Measurements from ENCODE around the gene IGF2R.
"Not testable (repeated sequence)": the region's sequence is repeated elsewhere in the genome, so short reads cannot be mapped to it uniquely, and the experiment has no call there.

The IGF2R gene

GRCh38 chr6:160124007-160124406 lies 155.1 kb downstream of the IGF2R start:
- DNase-seq (ENCODE audit: low read depth) = no peak

GRCh38 chr6:160124605-160125004 lies 155.7 kb downstream of the IGF2R start:
- DNase-seq (ENCODE audit: low read depth) = no peak

DNA sequence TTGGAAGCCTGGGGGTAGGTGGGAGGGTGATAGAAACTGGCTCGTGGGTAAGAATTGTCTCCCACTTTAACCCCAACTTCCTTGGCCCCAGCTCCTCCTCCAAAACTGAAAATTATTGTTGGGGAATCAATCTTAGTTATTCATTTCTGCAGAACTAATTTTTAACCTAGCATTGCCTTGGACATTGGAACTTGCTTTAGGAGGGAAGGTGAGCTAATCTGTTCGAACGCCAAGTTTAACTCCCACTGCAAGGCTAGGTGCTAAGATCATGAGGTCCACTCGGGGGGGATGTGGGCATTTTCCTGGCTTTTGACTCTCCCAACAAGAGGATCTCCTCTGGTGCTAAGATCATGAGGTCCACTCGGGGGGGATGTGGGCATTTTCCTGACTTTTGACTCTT lies 156.2 kb downstream of the IGF2R start:
- DNase-seq (ENCODE audit: low read depth) = not testable (repeated sequence)

- no peak for DNase-seq (ENCODE audit: low read depth)
Measured at GRCh38 chr6:160127270-160128124, 158.6 kb downstream of the IGF2R start.

- no peak for DNase-seq (ENCODE audit: low read depth)
Measured at GRCh38 chr6:160128125-160128683, 159.3 kb downstream of the IGF2R start.

- no peak for DNase-seq (ENCODE audit: low read depth)
Measured at GRCh38 chr6:160128879-160129516, 160.1 kb downstream of the IGF2R start.

- no peak for DNase-seq (ENCODE audit: low read depth)
Measured at GRCh38 chr6:160129881-160130615, 161.2 kb downstream of the IGF2R start.

DNA sequence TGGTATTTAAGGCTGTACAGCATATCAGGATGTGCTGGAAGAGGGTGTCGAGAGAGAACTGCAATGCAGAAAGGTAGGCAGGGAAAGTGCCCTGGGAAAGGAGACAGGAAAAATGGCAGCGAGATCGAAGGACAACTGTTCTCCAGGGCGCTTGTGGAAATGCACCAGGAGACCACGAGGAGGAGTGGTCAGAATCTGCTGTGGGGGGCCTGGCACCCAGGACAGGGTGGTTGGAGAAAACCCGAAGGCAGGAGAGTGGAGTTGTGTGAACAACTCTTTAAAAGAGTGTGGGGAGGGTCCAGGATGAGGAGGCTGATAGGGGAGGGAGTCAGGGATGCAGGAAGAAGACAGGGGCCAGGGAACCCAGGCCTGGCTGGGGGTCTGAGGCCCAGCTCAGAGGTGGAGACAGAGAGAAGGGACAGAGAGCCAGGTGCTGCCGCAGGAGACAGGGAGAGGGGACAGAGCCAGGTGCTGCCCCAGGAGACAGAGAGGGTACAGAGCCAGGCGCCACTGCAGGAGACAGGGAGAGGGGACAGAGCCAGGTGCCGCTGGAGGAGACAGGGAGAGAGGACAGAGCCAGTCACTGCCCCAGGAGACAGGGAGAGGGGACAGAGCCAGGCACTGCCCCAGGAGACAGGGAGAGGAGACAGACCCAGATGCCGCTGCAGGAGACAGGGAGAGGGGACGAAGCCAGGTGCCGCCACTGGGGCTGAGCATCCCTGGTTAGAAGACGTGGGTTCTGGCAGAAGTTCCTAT lies 162.0 kb downstream of the IGF2R start:
- no peak for DNase-seq (ENCODE audit: low read depth)

DNA sequence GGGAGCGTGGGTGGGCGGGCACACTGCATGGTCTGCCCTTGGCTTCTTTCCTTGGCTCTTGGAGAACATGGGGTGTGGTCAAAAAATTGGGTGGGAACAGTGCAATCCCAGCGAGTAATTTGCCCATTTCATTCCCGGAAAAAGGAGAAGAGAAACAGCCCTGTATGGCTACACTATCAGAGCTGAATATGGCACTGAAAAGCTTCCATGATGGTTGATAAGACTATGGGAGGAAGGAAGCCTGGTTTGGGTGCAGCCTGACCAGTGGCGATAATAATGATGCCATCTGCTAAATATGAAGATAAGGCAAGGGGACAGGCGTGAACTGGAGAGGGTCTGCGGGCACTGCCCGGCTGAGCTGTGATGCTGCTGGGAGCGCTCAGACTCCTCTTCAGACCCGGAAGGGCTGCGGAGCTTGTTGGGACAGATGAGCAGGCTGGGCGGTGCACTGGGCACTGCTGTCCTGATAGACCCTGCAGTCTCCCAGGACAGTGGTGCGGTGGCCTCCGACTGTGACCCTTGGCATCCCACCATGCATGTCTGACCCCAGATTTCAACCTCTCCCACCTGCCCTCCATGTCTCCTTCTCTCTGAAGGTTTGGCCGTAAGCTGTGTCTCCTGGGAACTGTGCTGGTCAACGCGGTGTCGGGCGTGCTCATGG lies 162.9 kb downstream of the IGF2R start:
- peak; percentile 84 for DNase-seq (ENCODE audit: low read depth)

DNA sequence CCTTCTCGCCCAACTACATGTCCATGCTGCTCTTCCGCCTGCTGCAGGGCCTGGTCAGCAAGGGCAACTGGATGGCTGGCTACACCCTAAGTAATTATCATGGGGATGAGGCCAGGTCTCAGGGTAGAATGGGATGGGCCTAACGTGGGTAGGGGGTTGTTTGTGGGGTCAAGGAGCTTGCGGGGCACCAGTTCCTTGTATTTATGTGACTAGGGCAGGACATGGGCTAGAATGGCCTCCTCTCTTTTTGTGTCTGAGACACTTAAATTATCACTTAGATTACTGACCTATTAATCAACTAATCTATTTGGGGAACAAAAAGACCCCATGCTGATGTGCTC lies 163.4 kb downstream of the IGF2R start:
- no peak for DNase-seq (ENCODE audit: low read depth)

DNA sequence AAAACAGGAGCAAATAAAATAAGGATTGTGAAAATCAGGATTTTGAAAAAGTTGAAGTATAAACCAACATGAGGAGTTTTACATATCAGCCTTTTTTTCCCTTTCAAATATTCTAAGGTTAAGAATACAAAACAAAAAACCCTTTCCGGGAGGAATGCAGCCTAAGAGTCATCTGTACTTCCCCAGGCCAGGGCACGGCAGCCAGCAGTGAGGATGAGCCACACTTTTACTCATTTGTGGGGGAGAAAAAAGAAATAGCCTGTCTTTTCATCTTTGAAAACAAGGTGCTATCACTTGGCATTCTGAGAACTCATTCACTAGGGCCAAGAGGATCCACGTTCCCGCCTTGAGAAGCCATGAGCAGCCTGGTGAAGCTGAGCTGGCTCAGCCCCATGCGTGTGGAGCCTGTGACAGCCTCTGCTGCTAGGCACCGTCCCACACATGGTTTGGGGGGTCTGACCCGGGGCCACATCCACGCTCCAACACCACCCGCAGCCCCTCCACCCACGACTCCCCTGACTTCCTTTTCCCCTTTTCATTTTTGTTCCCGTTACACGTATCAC lies 164.0 kb downstream of the IGF2R start:
- no peak for DNase-seq (ENCODE audit: low read depth)

DNA sequence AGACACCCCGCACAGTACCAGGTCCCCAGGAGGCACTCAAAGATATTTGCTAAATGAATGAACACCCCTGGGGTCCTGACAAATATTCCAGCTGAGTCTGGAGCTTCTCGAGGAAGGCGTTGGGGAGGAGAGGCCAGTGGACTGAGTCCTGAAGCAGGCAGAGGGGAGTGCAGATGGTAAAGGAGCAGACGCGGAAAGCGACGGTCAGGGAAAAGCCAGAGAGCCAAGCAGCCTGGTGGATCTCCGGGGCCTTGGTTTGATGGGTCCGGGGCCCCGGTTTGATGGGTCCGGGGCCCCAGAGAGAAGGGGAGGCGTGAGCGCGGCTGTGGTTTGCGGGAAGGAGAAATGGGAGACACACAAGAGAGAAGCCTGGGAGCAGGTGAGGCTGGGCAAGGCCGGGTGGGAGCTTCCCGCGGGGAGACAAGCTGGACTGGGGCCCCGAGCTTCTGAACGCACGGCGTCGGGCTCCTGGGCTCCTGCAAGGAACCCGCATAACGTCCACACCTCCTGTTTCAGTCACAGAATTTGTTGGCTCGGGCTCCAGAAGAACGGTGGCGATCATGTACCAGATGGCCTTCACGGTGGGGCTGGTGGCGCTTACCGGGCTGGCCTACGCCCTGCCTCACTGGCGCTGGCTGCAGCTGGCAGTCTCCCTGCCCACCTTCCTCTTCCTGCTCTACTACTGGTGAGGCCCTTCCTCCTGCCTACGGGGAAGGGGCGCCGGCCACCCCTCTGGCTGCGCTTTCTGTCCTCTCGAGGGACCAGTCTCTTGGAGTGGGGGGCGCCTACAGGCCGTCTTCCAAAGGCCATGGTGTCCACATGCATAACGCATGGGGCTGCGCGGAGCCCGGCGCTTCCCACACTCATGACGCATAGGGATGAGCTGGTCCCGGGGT lies 164.8 kb downstream of the IGF2R start:
- no peak for DNase-seq (ENCODE audit: low read depth)

DNA sequence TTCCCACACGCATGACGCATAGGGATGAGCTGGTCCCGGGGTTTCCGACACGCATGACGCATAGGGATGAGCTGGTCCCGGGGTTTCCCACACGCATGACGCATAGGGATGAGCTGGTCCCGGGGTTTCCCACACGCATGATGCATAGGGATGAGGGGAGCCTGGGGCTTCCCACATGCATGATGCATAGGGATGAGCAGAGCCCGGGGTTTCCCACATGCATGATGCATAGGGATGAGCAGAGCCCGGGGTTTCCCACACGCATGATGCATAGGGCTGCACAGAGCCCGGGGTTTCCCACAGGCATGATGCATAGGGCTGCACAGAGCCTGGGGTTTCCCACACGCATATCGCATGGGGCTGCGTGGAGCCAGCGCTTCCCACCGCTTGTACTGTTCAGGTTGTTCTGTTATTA lies 165.5 kb downstream of the IGF2R start:
- DNase-seq (ENCODE audit: low read depth) = not testable (repeated sequence)

GRCh38 chr6:160134779-160135547 lies 166.1 kb downstream of the IGF2R start:
- no peak for DNase-seq (ENCODE audit: low read depth)

DNA sequence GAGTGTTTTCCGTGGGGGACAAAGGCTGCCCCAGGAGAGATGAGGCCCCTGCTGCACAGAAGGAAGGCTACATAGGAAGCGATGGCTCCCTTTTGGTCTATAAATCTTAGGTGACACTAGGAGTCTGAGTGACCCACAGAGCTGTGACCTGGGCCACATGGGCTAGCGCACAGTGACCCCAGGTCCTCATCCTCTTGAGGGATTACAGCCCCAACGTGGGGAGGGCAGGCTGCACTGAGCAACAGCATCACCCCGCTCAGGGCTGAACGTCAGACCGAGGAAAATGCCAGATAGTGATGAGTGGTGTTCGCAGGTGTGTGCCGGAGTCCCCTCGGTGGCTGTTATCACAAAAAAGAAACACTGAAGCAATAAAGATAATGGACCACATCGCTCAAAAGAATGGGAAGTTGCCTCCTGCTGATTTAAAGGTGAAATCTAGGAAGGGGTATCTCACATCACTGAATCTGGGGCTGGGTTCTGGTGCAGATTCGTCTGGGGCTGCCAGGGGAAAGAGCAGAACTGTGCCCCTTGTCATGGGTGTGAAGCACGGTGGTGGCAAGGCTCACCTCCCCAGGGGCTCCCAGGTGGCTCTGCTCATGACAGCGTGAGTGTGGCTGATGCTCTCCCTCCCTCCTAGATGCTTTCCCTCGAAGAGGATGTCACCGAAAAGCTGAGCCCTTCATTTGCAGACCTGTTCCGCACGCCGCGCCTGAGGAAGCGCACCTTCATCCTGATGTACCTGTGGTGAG lies 167.2 kb downstream of the IGF2R start:
- DNase-seq (ENCODE audit: low read depth) = no peak

DNA sequence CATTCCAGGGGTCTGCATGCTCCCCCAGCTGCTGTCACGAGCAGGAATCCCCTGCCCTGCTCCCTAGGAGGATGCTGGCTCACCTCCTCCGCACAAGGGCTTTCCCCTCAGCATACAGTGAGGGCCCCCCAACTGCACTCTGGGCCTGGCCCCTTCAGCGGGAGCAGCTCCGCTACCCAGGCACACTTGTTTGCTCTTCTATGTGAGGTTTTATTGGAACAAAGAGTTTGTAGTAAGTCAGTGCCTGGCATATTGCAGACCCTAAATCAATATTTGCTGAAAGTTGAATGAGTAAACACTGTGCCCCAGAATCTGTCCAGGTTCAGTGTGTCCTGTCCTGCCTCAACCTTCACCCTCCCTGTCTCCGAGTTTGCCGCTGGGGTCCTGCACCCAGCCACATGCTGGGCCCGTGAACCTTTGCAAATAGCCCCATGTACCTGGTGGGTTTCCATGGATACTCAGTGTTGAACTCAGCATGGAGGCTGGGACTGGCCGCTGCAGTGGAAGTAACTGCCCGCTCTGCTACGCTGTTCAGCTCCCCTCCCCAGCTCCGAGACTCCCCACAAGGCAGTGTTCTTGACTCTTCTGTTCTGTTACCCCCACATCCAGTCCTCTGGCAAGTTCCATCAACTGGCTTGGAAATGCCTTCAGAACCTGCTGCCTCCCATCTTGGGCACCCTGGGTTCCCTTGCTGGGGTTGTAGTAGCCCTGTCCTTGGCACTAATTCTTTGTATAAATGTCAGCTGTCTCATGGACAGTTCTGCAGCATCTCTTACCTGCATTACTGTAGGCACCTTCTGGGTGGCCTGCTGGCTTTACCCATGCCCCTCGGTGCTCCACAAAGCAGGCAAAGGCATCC lies 168.5 kb downstream of the IGF2R start:
- DNase-seq (ENCODE audit: low read depth) = no peak

Measured in CMK (cell line).